Activated CD8-positive, alpha-beta memory T cell treated with anti-CD3 and anti-CD28 coated beads for 4 hours (primary cell): Measurements from ENCODE around the gene NDUFV1.
"Not testable (repeated sequence)": the region's sequence is repeated elsewhere in the genome, so short reads cannot be mapped to it uniquely, and the experiment has no call there.

Source experiments
- DNase-seq, 2 donors: peaks; one replicate each; pipeline ENCODE4 v3.0.0-alpha.2; 2020; ENCODE audit warnings: low read depth in 2 of 2

Gene NDUFV1

GRCh38 chr11:67656278-67656922 lies 49.7 kb downstream of the NDUFV1 start:
- DNase-seq = no peak

- no peak for DNase-seq
Measured at GRCh38 chr11:67657300-67657699, 50.6 kb downstream of the NDUFV1 start.

DNA sequence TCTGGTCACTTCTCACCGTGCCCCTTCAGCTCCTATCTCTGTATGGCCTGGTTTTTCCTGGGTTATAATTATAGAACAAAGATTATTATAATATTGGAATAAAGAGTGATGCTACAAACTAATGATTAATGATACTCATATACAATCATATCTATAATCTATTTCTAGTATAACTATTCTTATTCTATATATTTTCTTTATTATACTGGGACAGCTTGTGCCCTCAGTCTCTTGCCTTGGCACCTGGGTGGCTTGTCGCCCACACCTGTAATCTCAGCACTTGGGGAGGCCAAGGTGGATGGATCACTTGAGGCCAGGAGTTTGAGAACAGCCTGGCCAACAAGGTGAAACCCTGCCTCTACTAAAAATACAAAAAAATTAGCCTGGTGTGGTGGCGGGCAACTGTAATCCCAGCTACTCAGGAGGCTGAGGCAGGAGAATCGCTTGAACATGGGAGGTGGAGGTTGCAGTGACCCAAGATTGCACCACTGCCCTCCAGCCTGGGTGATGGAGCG lies 53.0 kb downstream of the NDUFV1 start:
- not testable (repeated sequence) for DNase-seq

GRCh38 chr11:67660752-67661151 lies 54.0 kb downstream of the NDUFV1 start:
- DNase-seq = not testable (repeated sequence)
